Trophoblast cell (in vitro differentiated cells and primary cell): ENCODE data around the gene SCYGR2.

Experiments
- DNase-seq, 2 donors: peaks; one replicate each; pipeline ENCODE4 v3.0.0-alpha.2; 2016
- H2AFZ ChIP-seq: 2 replicates; pipeline ENCODE4 v1.6.1; 2013; ENCODE audit warnings: low read length, moderate library complexity, mild to moderate bottlenecking; ENCODE audit not compliant: insufficient read depth, poor library complexity
- H2AK5ac ChIP-seq: 2 replicates; pipeline ENCODE4 v1.6.1; 2013; ENCODE audit warnings: mild to moderate bottlenecking, low read length
- H2BK120ac ChIP-seq: 2 replicates; pipeline ENCODE4 v1.6.1; 2013; ENCODE audit warnings: low read length, mild to moderate bottlenecking, moderate library complexity; ENCODE audit not compliant: insufficient read depth, poor library complexity
- H2BK12ac ChIP-seq: 2 replicates; pipeline ENCODE4 v1.6.1; 2013; ENCODE audit warnings: mild to moderate bottlenecking, low read length, moderate library complexity
- H2BK5ac ChIP-seq: 2 replicates; pipeline ENCODE4 v1.6.1; 2013; ENCODE audit warnings: low read length, low read depth, moderate library complexity, mild to moderate bottlenecking; ENCODE audit not compliant: poor library complexity
- H3K14ac ChIP-seq: 2 replicates; pipeline ENCODE4 v1.6.1; 2013; ENCODE audit warnings: mild to moderate bottlenecking, low read length
- H3K18ac ChIP-seq: 2 replicates; pipeline ENCODE4 v1.6.1; 2013; ENCODE audit warnings: mild to moderate bottlenecking, low read length
- H3K23ac ChIP-seq: 2 replicates; pipeline ENCODE4 v1.6.1; 2013; ENCODE audit warnings: low read length
- H3K27ac ChIP-seq: 2 replicates; pipeline ENCODE4 v1.5.1; 2013; ENCODE audit warnings: low read depth, mild to moderate bottlenecking, inconsistent platforms, low read length, moderate library complexity
- H3K27me3 ChIP-seq: 2 replicates; pipeline ENCODE4 v1.6.1; 2013; ENCODE audit warnings: inconsistent platforms, mild to moderate bottlenecking, low read length, moderate library complexity; ENCODE audit not compliant: insufficient read depth
- H3K36me3 ChIP-seq, 2 experiments: 1 replicate in 1 of 2; 2 replicates in 1 of 2; pipeline ENCODE4 v1.6.1; 2013; ENCODE audit warnings: low read length in 2 of 2, mild to moderate bottlenecking in 2 of 2, moderate library complexity in 1 of 2; ENCODE audit not compliant: insufficient read depth in 2 of 2, control insufficient read depth in 1 of 2
- H3K4ac ChIP-seq: 2 replicates; pipeline ENCODE4 v1.6.1; 2013; ENCODE audit warnings: low read depth, mild to moderate bottlenecking, low read length, moderate library complexity
- H3K4me1 ChIP-seq, 2 experiments: 1 replicate in 1 of 2; 2 replicates in 1 of 2; pipeline ENCODE4 v1.6.1; 2013; ENCODE audit warnings: low read length in 2 of 2, mild to moderate bottlenecking in 2 of 2, moderate library complexity in 1 of 2; ENCODE audit not compliant: insufficient read depth in 2 of 2, control insufficient read depth in 1 of 2
- H3K4me2 ChIP-seq: 2 replicates; pipeline ENCODE4 v1.6.1; 2013; ENCODE audit warnings: inconsistent platforms, mild to moderate bottlenecking, low read length, moderate library complexity
- H3K4me3 ChIP-seq: 2 replicates; pipeline ENCODE4 v1.5.1; 2013; ENCODE audit warnings: mild to moderate bottlenecking, low read depth, low read length, inconsistent platforms
- H3K79me1 ChIP-seq: one replicate; pipeline ENCODE4 v1.6.1; 2013; ENCODE audit warnings: low read length
- H3K79me2 ChIP-seq: 2 replicates; pipeline ENCODE4 v1.6.1; 2013; ENCODE audit warnings: low read length, mild to moderate bottlenecking; ENCODE audit not compliant: control insufficient read depth, insufficient read depth, poor library complexity
- H3K9ac ChIP-seq: 2 replicates; pipeline ENCODE4 v1.6.1; 2013; ENCODE audit warnings: mild to moderate bottlenecking, low read length
- H3K9me3 ChIP-seq: 2 replicates; pipeline ENCODE4 v1.6.1; 2013; ENCODE audit warnings: low read depth, mild to moderate bottlenecking, control low read depth, inconsistent platforms, low read length; ENCODE audit not compliant: insufficient read depth
- H4K12ac ChIP-seq: 2 replicates; pipeline ENCODE4 v1.6.1; 2013; ENCODE audit warnings: low read depth, mild to moderate bottlenecking, low read length, moderate library complexity
- H4K8ac ChIP-seq: 2 replicates; pipeline ENCODE4 v1.6.1; 2013; ENCODE audit warnings: low read depth, mild to moderate bottlenecking, low read length, moderate library complexity
- H4K91ac ChIP-seq: one replicate; pipeline ENCODE4 v1.6.1; 2013; ENCODE audit warnings: low read depth, mild to moderate bottlenecking, low read length, moderate library complexity
- WGBS: extraction: QIAGEN DNeasy Blood & Tissue Kit; methylation state at CpG from one replicate; pipeline ENCODE4 v1.1.7; 2013; ENCODE audit warnings: missing lambda C conversion rate; ENCODE audit not compliant: insufficient read length, insufficient coverage; ENCODE audit errors: extremely low coverage; 5-methylcytosine and 5-hydroxymethylcytosine counted together

SCYGR2 gene

GRCh38 chr2:227608561-227609338 is 10.1 kb downstream of the SCYGR2 start:
- Histone ChIP-seq H3K9me3 (no peaks in the 10 kb centered on the region), H3K18ac (no peak overlapping the region), H2BK120ac (no peak overlapping the region), H3K14ac (no peak overlapping the region), H4K8ac (no peak overlapping the region), H2AFZ (no peak overlapping the region), H3K9ac (no peak overlapping the region), H3K79me1 (no peaks in the 10 kb centered on the region), H3K4ac (no peak overlapping the region), H2BK5ac (no peak overlapping the region), H4K12ac (no peak overlapping the region), H3K4me1 (no peaks in the 10 kb centered on the region), H3K36me3 (no peaks in the 10 kb centered on the region), H2BK12ac (no peak overlapping the region), H3K23ac (no peak overlapping the region), H3K79me2 (no peaks in the 10 kb centered on the region), H2AK5ac (no peak overlapping the region), H4K91ac (no peak overlapping the region), H3K4me3 (no peak overlapping the region), H3K27ac (no peak overlapping the region), H3K27me3 (no peaks in the 10 kb centered on the region), H3K4me2 (no peak overlapping the region)
- DNase-seq = peak in 1 of 2 donors; percentile 28
- no CpG with 5 or more reads among the region's 16 CpGs for WGBS

GRCh38 chr2:227610123-227610522 is 11.4 kb downstream of the SCYGR2 start:
- no peak for DNase-seq
- H2BK12ac ChIP-seq = no peak overlapping the region
- no peak overlapping the region for H3K4me3 ChIP-seq
- no peak overlapping the region for H2BK5ac ChIP-seq
- no peak overlapping the region for H2AK5ac ChIP-seq
- H3K4ac ChIP-seq = no peak overlapping the region
- no peaks in the 10 kb centered on the region for H3K79me1 ChIP-seq
- no peaks in the 10 kb centered on the region for H3K9me3 ChIP-seq
- H4K91ac ChIP-seq = no peak overlapping the region
- no peak overlapping the region for H3K4me2 ChIP-seq
- no peak overlapping the region for H4K8ac ChIP-seq
- no peaks in the 10 kb centered on the region for H3K27me3 ChIP-seq
- H3K27ac ChIP-seq = no peak overlapping the region
- H3K4me1 ChIP-seq = no peaks in the 10 kb centered on the region
- H3K79me2 ChIP-seq = no peaks in the 10 kb centered on the region
- no peak overlapping the region for H2AFZ ChIP-seq
- no peak overlapping the region for H3K18ac ChIP-seq
- H4K12ac ChIP-seq = no peak overlapping the region
- H3K23ac ChIP-seq = no peak overlapping the region
- no CpG with 5 or more reads among the region's 2 CpGs for WGBS
- H3K14ac ChIP-seq = no peak overlapping the region
- no peak overlapping the region for H2BK120ac ChIP-seq
- no peak overlapping the region for H3K9ac ChIP-seq
- no peaks in the 10 kb centered on the region for H3K36me3 ChIP-seq

GRCh38 chr2:227612546-227613271 is 14.0 kb downstream of the SCYGR2 start:
- no peak overlapping the region for H2BK5ac ChIP-seq
- peak; percentile 77 to 90 for DNase-seq
- no peak overlapping the region for H3K18ac ChIP-seq
- H3K27me3 ChIP-seq = no peaks in the 10 kb centered on the region
- H3K27ac ChIP-seq = no peak overlapping the region
- WGBS = no CpG with 5 or more reads among the region's 11 CpGs
- H4K8ac ChIP-seq = no peak overlapping the region
- no peak overlapping the region for H3K14ac ChIP-seq
- no peak overlapping the region for H3K9ac ChIP-seq
- no peaks in the 10 kb centered on the region for H3K4me1 ChIP-seq
- no peak overlapping the region for H3K4me2 ChIP-seq
- H4K12ac ChIP-seq = no peak overlapping the region
- H3K79me2 ChIP-seq = no peaks in the 10 kb centered on the region
- no peak overlapping the region for H3K4ac ChIP-seq
- H3K36me3 ChIP-seq = no peaks in the 10 kb centered on the region
- no peak overlapping the region for H2AFZ ChIP-seq
- H2AK5ac ChIP-seq = no peak overlapping the region
- H3K23ac ChIP-seq = no peak overlapping the region
- H3K9me3 ChIP-seq = no peaks in the 10 kb centered on the region
- H2BK120ac ChIP-seq = no peak overlapping the region
- H4K91ac ChIP-seq = no peak overlapping the region
- no peaks in the 10 kb centered on the region for H3K79me1 ChIP-seq
- H3K4me3 ChIP-seq = no peak overlapping the region
- no peak overlapping the region for H2BK12ac ChIP-seq

GRCh38 chr2:227613272-227613660 is 14.6 kb downstream of the SCYGR2 start:
- no peaks in the 10 kb centered on the region for H3K27me3 ChIP-seq
- no peak overlapping the region for H3K27ac ChIP-seq
- no peak overlapping the region for H2BK12ac ChIP-seq
- no peaks in the 10 kb centered on the region for H3K9me3 ChIP-seq
- no peak overlapping the region for H3K14ac ChIP-seq
- H3K4me2 ChIP-seq = no peak overlapping the region
- no peak overlapping the region for H3K4me3 ChIP-seq
- no peaks in the 10 kb centered on the region for H3K36me3 ChIP-seq
- H2BK120ac ChIP-seq = no peak overlapping the region
- WGBS = no CpG with 5 or more reads among the region's 4 CpGs
- H2AFZ ChIP-seq = no peak overlapping the region
- no peak overlapping the region for H3K23ac ChIP-seq
- no peak overlapping the region for H4K91ac ChIP-seq
- no peak overlapping the region for H3K9ac ChIP-seq
- no peaks in the 10 kb centered on the region for H3K4me1 ChIP-seq
- no peak overlapping the region for H4K8ac ChIP-seq
- DNase-seq = no peak
- no peak overlapping the region for H2AK5ac ChIP-seq
- no peaks in the 10 kb centered on the region for H3K79me2 ChIP-seq
- H3K79me1 ChIP-seq = no peaks in the 10 kb centered on the region
- no peak overlapping the region for H3K18ac ChIP-seq
- H4K12ac ChIP-seq = no peak overlapping the region
- H2BK5ac ChIP-seq = no peak overlapping the region
- no peak overlapping the region for H3K4ac ChIP-seq
